B cell (primary cell): ENCODE results near the gene TTLL10.

Experiments used
- CTCF ChIP-seq: fragments of 200-600 bp; IDR thresholded peaks from one replicate; pipeline ENCODE4 v1.8.0; 2022; ENCODE audit warnings: antibody characterized with exemption, mild to moderate bottlenecking
- EZH2 ChIP-seq: IDR thresholded peaks from 2 replicates; pipeline ENCODE4 v1.6.1; 2012; ENCODE audit warnings: borderline replicate concordance, low read depth, mild to moderate bottlenecking, moderate library complexity, low read length; ENCODE audit not compliant: insufficient read depth, poor library complexity, severe bottlenecking

- TF ChIP-seq CTCF (no peak), EZH2 (no peak)
Measured at GRCh38 chr1:1150100-1150499, 23.6 kb upstream of the TTLL10 start.
